ENCODE results near the gene PPFIBP2.

DNA sequence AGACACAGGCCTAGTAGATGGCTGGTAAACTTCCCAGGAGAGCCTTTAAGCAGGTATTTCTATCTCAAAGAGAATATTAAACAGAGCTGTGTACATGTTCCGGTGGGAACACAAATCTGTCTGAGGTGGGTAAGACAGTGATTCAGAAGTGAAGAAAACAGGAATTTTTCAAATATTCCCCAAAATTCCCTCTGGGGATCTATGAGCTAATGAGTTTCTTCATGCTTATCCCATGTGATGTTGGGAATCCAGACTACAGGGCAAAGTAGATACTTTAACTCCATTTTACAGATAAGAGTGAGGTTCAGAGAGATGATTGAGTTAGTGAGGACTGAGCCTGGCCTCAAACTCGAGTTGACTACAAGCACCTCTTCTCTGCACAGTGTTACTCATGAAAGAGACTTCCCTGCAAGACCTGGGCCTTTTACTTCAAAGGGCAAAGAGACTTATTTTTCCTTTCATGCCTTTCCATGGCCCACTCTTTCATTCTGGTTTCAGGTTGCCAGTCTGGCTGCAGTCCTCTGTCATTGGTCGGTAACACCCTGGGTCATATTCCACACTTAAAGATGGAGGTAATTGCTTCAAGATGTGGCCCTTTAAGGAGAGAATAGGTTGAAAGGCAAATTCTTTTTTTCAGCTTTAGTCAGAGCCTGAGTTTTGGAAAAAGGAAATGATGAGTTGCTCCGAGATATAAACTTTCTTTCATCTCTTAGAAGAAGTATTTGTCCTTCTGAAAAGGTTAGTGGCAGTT, 89.4 kb downstream of the PPFIBP2 start:
- TF ChIP-seq, protein P1, sequence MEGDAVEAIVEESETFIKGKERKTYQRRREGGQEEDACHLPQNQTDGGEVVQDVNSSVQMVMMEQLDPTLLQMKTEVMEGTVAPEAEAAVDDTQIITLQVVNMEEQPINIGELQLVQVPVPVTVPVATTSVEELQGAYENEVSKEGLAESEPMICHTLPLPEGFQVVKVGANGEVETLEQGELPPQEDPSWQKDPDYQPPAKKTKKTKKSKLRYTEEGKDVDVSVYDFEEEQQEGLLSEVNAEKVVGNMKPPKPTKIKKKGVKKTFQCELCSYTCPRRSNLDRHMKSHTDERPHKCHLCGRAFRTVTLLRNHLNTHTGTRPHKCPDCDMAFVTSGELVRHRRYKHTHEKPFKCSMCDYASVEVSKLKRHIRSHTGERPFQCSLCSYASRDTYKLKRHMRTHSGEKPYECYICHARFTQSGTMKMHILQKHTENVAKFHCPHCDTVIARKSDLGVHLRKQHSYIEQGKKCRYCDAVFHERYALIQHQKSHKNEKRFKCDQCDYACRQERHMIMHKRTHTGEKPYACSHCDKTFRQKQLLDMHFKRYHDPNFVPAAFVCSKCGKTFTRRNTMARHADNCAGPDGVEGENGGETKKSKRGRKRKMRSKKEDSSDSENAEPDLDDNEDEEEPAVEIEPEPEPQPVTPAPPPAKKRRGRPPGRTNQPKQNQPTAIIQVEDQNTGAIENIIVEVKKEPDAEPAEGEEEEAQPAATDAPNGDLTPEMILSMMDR (conservative IDR thresholded peaks at IDR 0.05) = no peak
- no peak for TF ChIP-seq EZH2 (IDR thresholded peaks at IDR 0.05; ENCODE audit: low read depth)
